ENCODE data around the gene MDM1. TPM values are rescaled to one million over a fixed set of nuclear protein-coding genes. Genes with fewer than 3 reads are reported as not detected.

MDM1 gene
- total RNA-seq, 4 donors from 2014 or later, result 16.1 to 67.5 (median 31.5) TPM

GRCh38 chr12:68263366-68263765, 68.8 kb downstream of the MDM1 start:
- no peak for DNase-seq
- H3K27me3 ChIP-seq, result no peaks in the 10 kb centered on the region
- H3K4me1 ChIP-seq, result no peaks in the 10 kb centered on the region
- TF ChIP-seq POLR2A (IDR thresholded peaks at IDR 0.05), result no peak
- no peak for TF ChIP-seq CTCF (IDR thresholded peaks at IDR 0.05)
- H3K4me3 ChIP-seq, result no peak overlapping the region
- H3K36me3 ChIP-seq, result no peaks in the 10 kb centered on the region
- no peaks in the 10 kb centered on the region for H3K9me3 ChIP-seq
- intact Hi-C loops (cut with DNase I; ENCODE audit: low total_unique reads), result no loop called here
- H3K27ac ChIP-seq, result no peak overlapping the region

- Histone ChIP-seq H3K27me3 (no peaks in the 10 kb centered on the region), H3K9me3 (no peaks in the 10 kb centered on the region), H3K4me1 (no peaks in the 10 kb centered on the region), H3K27ac (no peak overlapping the region), H3K36me3 (no peaks in the 10 kb centered on the region), H3K4me3 (no peak overlapping the region)
- no peak for DNase-seq
- TF ChIP-seq CTCF (IDR thresholded peaks at IDR 0.05) (no peak), POLR2A (IDR thresholded peaks at IDR 0.05) (no peak)
- intact Hi-C loops (cut with DNase I; ENCODE audit: low total_unique reads), result no loop called here
Measured at GRCh38 chr12:68261896-68262295, 70.3 kb downstream of the MDM1 start.

- no peaks in the 10 kb centered on the region for H3K27me3 ChIP-seq
- H3K4me3 ChIP-seq, result no peak overlapping the region
- H3K9me3 ChIP-seq, result no peaks in the 10 kb centered on the region
- intact Hi-C loops (cut with DNase I; ENCODE audit: low total_unique reads), result no loop called here
- TF ChIP-seq POLR2A (IDR thresholded peaks at IDR 0.05) (no peak), CTCF (IDR thresholded peaks at IDR 0.05) (no peak)
- no peak overlapping the region for H3K27ac ChIP-seq
- no peaks in the 10 kb centered on the region for H3K4me1 ChIP-seq
- no peaks in the 10 kb centered on the region for H3K36me3 ChIP-seq
- DNase-seq, result no peak
Measured at GRCh38 chr12:68260153-68260552, 72.0 kb downstream of the MDM1 start.

DNA sequence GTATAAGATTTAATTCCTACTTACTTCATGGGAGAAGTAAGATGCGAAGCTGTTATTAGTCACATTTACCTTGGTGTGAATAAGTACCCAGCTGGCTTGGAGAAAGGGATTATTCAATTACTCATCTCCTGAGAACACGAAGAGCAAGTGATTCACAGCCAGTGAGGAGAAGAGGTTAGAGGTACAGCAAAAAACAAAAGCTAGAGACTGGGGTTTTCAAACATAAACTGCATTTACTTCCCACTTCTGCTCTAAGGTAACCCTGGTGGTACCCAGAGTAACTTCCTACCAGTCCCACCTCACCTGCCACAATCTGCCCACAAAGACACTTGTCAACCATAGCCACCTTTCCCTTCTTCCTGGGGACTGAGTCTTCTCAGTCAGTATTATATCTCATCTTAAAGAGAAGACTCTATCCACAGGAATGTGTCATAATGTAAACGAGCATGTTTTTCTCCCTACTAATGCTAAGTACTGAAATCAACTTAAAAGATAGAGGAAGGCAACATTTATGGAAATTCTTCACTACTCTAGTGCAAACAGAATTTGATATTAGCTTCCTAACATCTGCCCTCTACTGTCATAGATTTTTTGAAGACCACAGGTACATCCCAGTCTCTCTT, 72.7 kb downstream of the MDM1 start:
- Histone ChIP-seq H3K4me3 (no peak overlapping the region), H3K27me3 (no peaks in the 10 kb centered on the region), H3K9me3 (no peaks in the 10 kb centered on the region), H3K4me1 (no peaks in the 10 kb centered on the region), H3K36me3 (no peaks in the 10 kb centered on the region), H3K27ac (no peak overlapping the region)
- DNase-seq, result no peak
- TF ChIP-seq CTCF (IDR thresholded peaks at IDR 0.05), result no peak
- TF ChIP-seq POLR2A (IDR thresholded peaks at IDR 0.05), result no peak
- intact Hi-C loops (cut with DNase I; ENCODE audit: low total_unique reads), result no loop called here

GRCh38 chr12:68253504-68253903, 78.7 kb downstream of the MDM1 start, which contains the start of gene IL22:
Gene IL22, minus strand, starts transcription at chr12:68253604. Its CDS starts 156 bp downstream, at chr12:68253448.
- H3K27ac ChIP-seq, result no peak within 1 kb of the TSS
- H3K36me3 ChIP-seq, result no peaks in the 10 kb centered on the region
- no peaks in the 10 kb centered on the region for H3K4me1 ChIP-seq
- intact Hi-C loops (cut with DNase I; ENCODE audit: low total_unique reads), result no loop called here
- H3K27me3 ChIP-seq, result no peaks in the 10 kb centered on the region
- no peaks in the 10 kb centered on the region for H3K9me3 ChIP-seq
- no peak for TF ChIP-seq POLR2A (IDR thresholded peaks at IDR 0.05)
- no peak for TF ChIP-seq CTCF (IDR thresholded peaks at IDR 0.05)
- no peak for DNase-seq
- H3K4me3 ChIP-seq, result no peak within 1 kb of the TSS

All from uterus (tissue), 4 donors.